ENCODE data around the gene RPUSD1. TPM values are rescaled to one million over a fixed set of nuclear protein-coding genes. Genes with fewer than 3 reads are reported as not detected.

Gene RPUSD1
- total RNA-seq, 1 experiment from 2014 or later: 48.6 TPM

GRCh38 chr16:760065-760464 lies 28.1 kb downstream of the RPUSD1 start:
- Histone ChIP-seq H3K9ac (ENCODE audit: extremely low read depth, insufficient read length, low read length) (no peak overlapping the region), H3K4ac (ENCODE audit: low read depth, low read length) (no peak overlapping the region), H4K20me1 (ENCODE audit: control insufficient read depth, insufficient read depth, insufficient read length) (no peaks in the 10 kb centered on the region), H3K79me1 (ENCODE audit: insufficient read depth, low read depth, low read length, poor library complexity, severe bottlenecking) (no peaks in the 10 kb centered on the region), H3K27me3 (ENCODE audit: insufficient read depth, low read length) (no peaks in the 10 kb centered on the region), H3K18ac (ENCODE audit: insufficient read length, low read depth, low read length) (no peak overlapping the region), H2BK120ac (ENCODE audit: low read depth, low read length, poor library complexity, severe bottlenecking) (no peak overlapping the region), H2BK5ac (ENCODE audit: insufficient read length, low read length) (no peak overlapping the region), H3K79me2 (ENCODE audit: insufficient read depth, low read length) (no peaks in the 10 kb centered on the region), H4K8ac (replicated peaks; ENCODE audit: insufficient read length, low read depth, low read length) (no peak overlapping the region), H3K23me2 (ENCODE audit: insufficient read length, low read depth, low read length, poor library complexity, severe bottlenecking) (no peaks in the 10 kb centered on the region), H3K23ac (ENCODE audit: insufficient read length, low read depth, low read length) (no peak overlapping the region), H3K9me3 (ENCODE audit: control insufficient read depth, low read depth, low read length) (no peaks in the 10 kb centered on the region), H3T11ph (ENCODE audit: low read length) (no peak overlapping the region), H3K56ac (ENCODE audit: insufficient read length, low read depth, low read length) (no peak overlapping the region), H2AFZ (ENCODE audit: low read length) (no peak overlapping the region), H4K91ac (ENCODE audit: insufficient read length, low read depth, low read length) (no peak overlapping the region), H2AK5ac (ENCODE audit: insufficient read length, low read length) (no peak overlapping the region), H2BK12ac (ENCODE audit: insufficient read length, low read depth, low read length) (no peak overlapping the region), H3K14ac (ENCODE audit: insufficient read depth, low read length) (no peak overlapping the region), H4K5ac (ENCODE audit: insufficient read length, low read depth, low read length) (no peak overlapping the region), H3K4me2 (ENCODE audit: insufficient read depth, insufficient read length, low read length) (no peak overlapping the region), H2BK15ac (ENCODE audit: low read depth, low read length) (no peak overlapping the region), H3K4me1 (ENCODE audit: insufficient read depth, low read length) (no peaks in the 10 kb centered on the region), H3K27ac (ENCODE audit: insufficient read length, low read depth, low read length) (no peak overlapping the region), H2BK20ac (ENCODE audit: low read depth, low read length, poor library complexity, severe bottlenecking) (no peak overlapping the region)
- no peak for DNase-seq
- no CpG with 5 or more reads among the region's 15 CpGs for WGBS (ENCODE audit: extremely low coverage, insufficient read length, low lambda C conversion rate)
- TF ChIP-seq CTCF (conservative IDR thresholded peaks at IDR 0.05): no peak
- Mint-ChIP-seq H3K27me3 (ENCODE audit: low read depth) (peaks cover 26% of the 10 kb centered on the region), H3K36me3 (ENCODE audit: insufficient read depth in 1 of 3, low read depth in 3 of 3) (no peaks in the 10 kb centered on the region), H3K9me3 (no peaks in the 10 kb centered on the region; a peak in 1 of 5 replicates), H3K27ac (no peak overlapping the region; a peak in 1 of 7 replicates), H3K4me3 (no peak overlapping the region), H3K4me1 (peaks cover 5 to 10% of the 10 kb centered on the region in 2 experiments)

Data from H9 (cell line).